Cardiac septum (tissue), 1 donor: ENCODE results near the gene G0S2. TPM values are rescaled to one million over a fixed set of nuclear protein-coding genes. Genes with fewer than 3 reads are reported as not detected.
"Not testable (repeated sequence)": the region's sequence is repeated elsewhere in the genome, so short reads cannot be mapped to it uniquely, and the experiment has no call there.

Experiments
- DNase-seq: peaks from one replicate; pipeline ENCODE4 v3.0.0-alpha.2; 2020; ENCODE audit warnings: low spot score
- intact Hi-C: fragments of 100-400 bp; cut with DNase I; formaldehyde crosslinking; loops from one replicate; pipeline ENCODE4 v1.14.0; 2022
- total RNA-seq: library from RNA; stranded (reverse); fragmentation: NEBNext Ultra II Directional; extraction: Animal tissue kit (Norgen Biotek cat#: 25700); gene quantifications from one replicate; pipeline ENCODE4 v1.2.1, GENCODE V29; 2021
- donor health status: DM: no; HTN: no; CAD: no.

G0S2 gene
- total RNA-seq, 1 donor from 2014 or later: 246 TPM

- intact Hi-C loops: no loop called here
- DNase-seq: no peak
Measured at GRCh38 chr1:209670441-209671082, 4.7 kb upstream of the G0S2 start.

GRCh38 chr1:209672705-209673630 is 2.2 kb upstream of the G0S2 start:
- intact Hi-C loops: no loop called here

GRCh38 chr1:209673631-209674417 is 1.4 kb upstream of the G0S2 start:
- intact Hi-C loops: no loop called here
- DNase-seq: no peak

More at GRCh38 chr1:209672705-209673630, 2.2 kb upstream of the G0S2 start:
- no peak for DNase-seq

GRCh38 chr1:209675565-209676154 is 448 bp downstream of the G0S2 start:
- peak; percentile 83 for DNase-seq
- intact Hi-C loops: loop anchor here (1.0 kb wide), 1 partner anchor 32 kb away; no protein-coding TSS in a partner anchor

GRCh38 chr1:209678981-209679539 is 3.8 kb downstream of the G0S2 start:
- no peak for DNase-seq
- intact Hi-C loops: no loop called here

- intact Hi-C loops: no loop called here
- no peak for DNase-seq
Measured at GRCh38 chr1:209685821-209686220, 10.6 kb downstream of the G0S2 start.

GRCh38 chr1:209686322-209686721 is 11.1 kb downstream of the G0S2 start:
- no peak for DNase-seq
- intact Hi-C loops: no loop called here

GRCh38 chr1:209688746-209689234 is 13.6 kb downstream of the G0S2 start:
- DNase-seq: no peak
- intact Hi-C loops: no loop called here

- intact Hi-C loops: no loop called here
- no peak for DNase-seq
Measured at GRCh38 chr1:209689477-209689876, 14.3 kb downstream of the G0S2 start.

- no peak for DNase-seq
- intact Hi-C loops: no loop called here
Measured at GRCh38 chr1:209691237-209691636, 16.0 kb downstream of the G0S2 start.

- intact Hi-C loops: loop anchor here (1.0 to 2.0 kb wide), 4 partner anchors 55 to 115 kb away; no protein-coding TSS in a partner anchor
- no peak for DNase-seq
Measured at GRCh38 chr1:209692296-209692695, 17.1 kb downstream of the G0S2 start.

GRCh38 chr1:209692745-209693504 is 17.7 kb downstream of the G0S2 start:
- intact Hi-C loops: loop anchor here (1.0 to 2.0 kb wide), 4 partner anchors 54 to 116 kb away; no protein-coding TSS in a partner anchor
- DNase-seq: peak; percentile 83

GRCh38 chr1:209696673-209697072 is 21.5 kb downstream of the G0S2 start:
- no peak for DNase-seq
- intact Hi-C loops: no loop called here

- intact Hi-C loops: no loop called here
- DNase-seq: no peak
Measured at GRCh38 chr1:209697126-209697525, 21.9 kb downstream of the G0S2 start.

- DNase-seq, intact Hi-C loops: not testable (repeated sequence)
Measured at GRCh38 chr1:209700686-209701085, 25.5 kb downstream of the G0S2 start.

GRCh38 chr1:209702832-209703231 is 27.6 kb downstream of the G0S2 start:
- intact Hi-C loops: loop anchor here (2.0 kb wide), 1 partner anchor 44 kb away; no protein-coding TSS in a partner anchor
- no peak for DNase-seq

- intact Hi-C loops: loop anchor here (2.0 kb wide), 1 partner anchor 43 kb away; no protein-coding TSS in a partner anchor
- no peak for DNase-seq
Measured at GRCh38 chr1:209703834-209704504, 28.8 kb downstream of the G0S2 start.

- intact Hi-C loops: no loop called here
- DNase-seq: peak; percentile 78
Measured at GRCh38 chr1:209704584-209704983, 29.4 kb downstream of the G0S2 start, which contains the start of gene HSD11B1. Gene HSD11B1 (plus strand): TSS chr1:209704846. CDS start chr1:209704943, 97 bp downstream.
